ENCODE data around the gene BET1L. TPM values are rescaled to one million over a fixed set of nuclear protein-coding genes. Genes with fewer than 3 reads are reported as not detected.
A peak's percentile ranks its signal among the peaks of the same experiment; 100 is the strongest.

Gene BET1L
- total and polyA plus RNA-seq, 4 donors, result 7.6 to 32.6 (median 23.4) TPM

- 4% methylated on average over 13 of the region's 13 CpGs for WGBS
- no peak for TF ChIP-seq JUND (IDR thresholded peaks at IDR 0.05)
- TF ChIP-seq, protein P1, sequence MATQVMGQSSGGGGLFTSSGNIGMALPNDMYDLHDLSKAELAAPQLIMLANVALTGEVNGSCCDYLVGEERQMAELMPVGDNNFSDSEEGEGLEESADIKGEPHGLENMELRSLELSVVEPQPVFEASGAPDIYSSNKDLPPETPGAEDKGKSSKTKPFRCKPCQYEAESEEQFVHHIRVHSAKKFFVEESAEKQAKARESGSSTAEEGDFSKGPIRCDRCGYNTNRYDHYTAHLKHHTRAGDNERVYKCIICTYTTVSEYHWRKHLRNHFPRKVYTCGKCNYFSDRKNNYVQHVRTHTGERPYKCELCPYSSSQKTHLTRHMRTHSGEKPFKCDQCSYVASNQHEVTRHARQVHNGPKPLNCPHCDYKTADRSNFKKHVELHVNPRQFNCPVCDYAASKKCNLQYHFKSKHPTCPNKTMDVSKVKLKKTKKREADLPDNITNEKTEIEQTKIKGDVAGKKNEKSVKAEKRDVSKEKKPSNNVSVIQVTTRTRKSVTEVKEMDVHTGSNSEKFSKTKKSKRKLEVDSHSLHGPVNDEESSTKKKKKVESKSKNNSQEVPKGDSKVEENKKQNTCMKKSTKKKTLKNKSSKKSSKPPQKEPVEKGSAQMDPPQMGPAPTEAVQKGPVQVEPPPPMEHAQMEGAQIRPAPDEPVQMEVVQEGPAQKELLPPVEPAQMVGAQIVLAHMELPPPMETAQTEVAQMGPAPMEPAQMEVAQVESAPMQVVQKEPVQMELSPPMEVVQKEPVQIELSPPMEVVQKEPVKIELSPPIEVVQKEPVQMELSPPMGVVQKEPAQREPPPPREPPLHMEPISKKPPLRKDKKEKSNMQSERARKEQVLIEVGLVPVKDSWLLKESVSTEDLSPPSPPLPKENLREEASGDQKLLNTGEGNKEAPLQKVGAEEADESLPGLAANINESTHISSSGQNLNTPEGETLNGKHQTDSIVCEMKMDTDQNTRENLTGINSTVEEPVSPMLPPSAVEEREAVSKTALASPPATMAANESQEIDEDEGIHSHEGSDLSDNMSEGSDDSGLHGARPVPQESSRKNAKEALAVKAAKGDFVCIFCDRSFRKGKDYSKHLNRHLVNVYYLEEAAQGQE (IDR thresholded peaks at IDR 0.05), result no peak
- TF ChIP-seq RAD21 (IDR thresholded peaks at IDR 0.05), result no peak
- TF ChIP-seq HNF4A (conservative IDR thresholded peaks at IDR 0.05), result no peak
- no peak for TF ChIP-seq FOXA2 (IDR thresholded peaks at IDR 0.05)
- no peak for TF ChIP-seq GABPA (IDR thresholded peaks at IDR 0.05 in 1 of 2, conservative IDR thresholded peaks at IDR 0.05 in 1 of 2)
- no peak for TF ChIP-seq NR2F2 (IDR thresholded peaks at IDR 0.05)
- TF ChIP-seq CTCF (IDR thresholded peaks at IDR 0.05; ENCODE audit: low read depth, low read length, missing input control), result no peak
- no peak for TF ChIP-seq YY1 (IDR thresholded peaks at IDR 0.05)
- H3K36me3 ChIP-seq (ENCODE audit: control insufficient read depth in 4 of 4, insufficient read depth in 3 of 4, low read depth in 1 of 4, low read length in 3 of 4), result peaks cover 0 to 12% (median 4%) of the 10 kb centered on the region in 4 donors
Measured at GRCh38 chr11:235609-235996, 28.4 kb upstream of the BET1L start.

GRCh38 chr11:235180-235579 lies 28.0 kb upstream of the BET1L start:
- TF ChIP-seq ZBTB33 (IDR thresholded peaks at IDR 0.05) (no peak), TAF1 (conservative IDR thresholded peaks at IDR 0.05) (no peak), CTCF (IDR thresholded peaks at IDR 0.05; ENCODE audit: low read depth, low read length, missing input control) (no peak), YY1 (IDR thresholded peaks at IDR 0.05) (no peak), RAD21 (IDR thresholded peaks at IDR 0.05) (no peak), GABPA (IDR thresholded peaks at IDR 0.05 in 1 of 2, conservative IDR thresholded peaks at IDR 0.05 in 1 of 2) (no peak), HNF4A (conservative IDR thresholded peaks at IDR 0.05) (no peak), EGR1 (IDR thresholded peaks at IDR 0.05; ENCODE audit: low read depth in 2 of 2) (no peak)
- TF ChIP-seq, protein P2, sequence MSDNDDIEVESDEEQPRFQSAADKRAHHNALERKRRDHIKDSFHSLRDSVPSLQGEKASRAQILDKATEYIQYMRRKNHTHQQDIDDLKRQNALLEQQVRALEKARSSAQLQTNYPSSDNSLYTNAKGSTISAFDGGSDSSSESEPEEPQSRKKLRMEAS (IDR thresholded peaks at IDR 0.05), result no peak
- Histone ChIP-seq H3K4me3 (ENCODE audit: low read depth in 1 of 3, low read length in 3 of 3) (peak overlapping the region; percentile 50 to 85 (median 84)), H3K36me3 (ENCODE audit: control insufficient read depth in 4 of 4, insufficient read depth in 3 of 4, low read depth in 1 of 4, low read length in 3 of 4) (peaks cover 0 to 14% (median 5%) of the 10 kb centered on the region in 4 donors), H3K9me3 (ENCODE audit: control insufficient read depth in 4 of 4, low read length in 3 of 4) (no peaks in the 10 kb centered on the region), H3K27ac (ENCODE audit: low read depth in 1 of 2, low read length in 2 of 2) (no peak overlapping the region), H3K4me1 (ENCODE audit: control insufficient read depth in 4 of 4, insufficient read depth in 4 of 4, low read length in 3 of 4) (peaks cover 3 to 26% (median 19%) of the 10 kb centered on the region in 4 donors), H3K27me3 (ENCODE audit: control insufficient read depth in 4 of 4, insufficient read depth in 4 of 4, low read length in 3 of 4) (no peaks in the 10 kb centered on the region), H3K9ac (ENCODE audit: low read depth in 1 of 2, low read length in 2 of 2) (peak overlapping the region in 1 of 2 donors; percentile 87)
- WGBS, result 82% methylated on average over 8 of the region's 8 CpGs
- DNase-seq (ENCODE audit: low spot score), result no peak

More at GRCh38 chr11:235609-235996, 28.4 kb upstream of the BET1L start:
- Histone ChIP-seq H3K9ac (ENCODE audit: low read depth in 1 of 2, low read length in 2 of 2) (peak overlapping the region; percentile 65 to 87), H3K4me3 (ENCODE audit: low read depth in 1 of 3, low read length in 3 of 3) (peak overlapping the region; percentile 50 to 85 (median 84)), H3K27me3 (ENCODE audit: control insufficient read depth in 4 of 4, insufficient read depth in 4 of 4, low read length in 3 of 4) (no peaks in the 10 kb centered on the region), H3K9me3 (ENCODE audit: control insufficient read depth in 4 of 4, low read length in 3 of 4) (no peaks in the 10 kb centered on the region), H3K4me1 (ENCODE audit: control insufficient read depth in 4 of 4, insufficient read depth in 4 of 4, low read length in 3 of 4) (peaks cover 3 to 26% (median 19%) of the 10 kb centered on the region in 4 donors), H3K27ac (ENCODE audit: low read depth in 1 of 2, low read length in 2 of 2) (peak overlapping the region; percentile 64 to 82)
- DNase-seq (ENCODE audit: low spot score), result no peak
